GM12892 (cell line): ENCODE data around the gene GPC5.

ENCODE experiments used
- POLR2A ChIP-seq: IDR thresholded peaks from 2 replicates; pipeline ENCODE4 v1.6.1; 2011; ENCODE audit warnings: low read depth, low read length, control low read depth
- TAF1 ChIP-seq: IDR thresholded peaks from 2 replicates; pipeline ENCODE4 v1.6.1; 2011; ENCODE audit warnings: low read depth, mild to moderate bottlenecking, control low read depth, low read length, borderline replicate concordance

DNA sequence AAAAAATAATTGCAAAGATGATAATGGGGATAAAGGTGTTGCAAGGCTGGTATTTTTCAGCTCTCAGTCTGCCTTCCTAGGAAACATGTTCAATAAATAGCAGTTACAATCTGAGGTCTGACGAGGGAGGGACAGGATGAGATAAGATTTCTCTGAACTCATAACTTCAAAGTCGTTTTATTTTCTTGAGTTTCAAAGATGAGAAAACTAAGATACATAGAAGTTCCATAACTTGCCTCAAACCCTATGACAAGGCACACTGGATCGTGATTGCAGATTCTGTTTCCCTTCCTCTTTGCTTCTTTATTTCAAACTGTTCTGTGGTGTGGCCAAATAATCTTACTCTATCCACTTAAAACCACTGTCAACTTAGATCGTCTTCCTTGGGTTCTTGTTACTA lies 327.2 kb downstream of the GPC5 start:
- TF ChIP-seq TAF1 (no peak), POLR2A (no peak)
